HL-60 (cell line): ENCODE data around the gene CNTNAP2.

ENCODE experiments used
- DNase-seq, 2 experiments: peaks; one replicate each; pipeline ENCODE4 v3.0.0-alpha.2; 2010 to 2020; ENCODE audit warnings: low read depth in 1 of 2, low spot score in 1 of 2
- H3K27ac ChIP-seq: fragments of 250-450 bp; sonication (Bioruptor Pico); replicated peaks from 2 replicates; pipeline ENCODE4 v1.5.1; 2020; ENCODE audit warnings: mild to moderate bottlenecking, moderate library complexity
- H3K27me3 ChIP-seq: fragments of 250-450 bp; sonication (Bioruptor Pico); 2 replicates; pipeline ENCODE4 v1.5.1; 2021; ENCODE audit warnings: mild to moderate bottlenecking, moderate library complexity; ENCODE audit not compliant: insufficient read depth, poor library complexity, severe bottlenecking
- H3K4me3 ChIP-seq: replicated peaks from 2 replicates; pipeline ENCODE4 v1.5.1; 2011; ENCODE audit warnings: mild to moderate bottlenecking, control low read depth, low read length; ENCODE audit not compliant: insufficient read depth
- CTCF ChIP-seq: IDR thresholded peaks from one replicate; pipeline ENCODE4 v1.5.1; 2011; ENCODE audit warnings: low read length, control low read depth, inconsistent platforms; ENCODE audit not compliant: insufficient read depth
- GABPA ChIP-seq: IDR thresholded peaks from 2 replicates; pipeline ENCODE4 v1.6.1; 2012; ENCODE audit warnings: low read depth
- POLR2AphosphoS5 ChIP-seq: IDR thresholded peaks from 2 replicates; pipeline ENCODE4 v1.6.1; 2012; ENCODE audit warnings: low read depth
- REST ChIP-seq: IDR thresholded peaks from 2 replicates; pipeline ENCODE4 v1.6.1; 2012; ENCODE audit warnings: low read depth; ENCODE audit not compliant: insufficient replicate concordance
- SPI1 ChIP-seq: IDR thresholded peaks from 2 replicates; pipeline ENCODE4 v1.6.1; 2012; ENCODE audit warnings: low read depth, mild to moderate bottlenecking, borderline replicate concordance

Gene CNTNAP2

GRCh38 chr7:148395352-148395811 is 2278.8 kb downstream of the CNTNAP2 start:
- H3K27ac ChIP-seq, result no peak overlapping the region
- no peak for DNase-seq
- no peak overlapping the region for H3K4me3 ChIP-seq
- no peaks in the 10 kb centered on the region for H3K27me3 ChIP-seq
- TF ChIP-seq POLR2AphosphoS5, result no peak
- no peak for TF ChIP-seq CTCF
- TF ChIP-seq REST, result no peak
- no peak for TF ChIP-seq GABPA
- TF ChIP-seq SPI1, result no peak

GRCh38 chr7:148395990-148396716 is 2279.6 kb downstream of the CNTNAP2 start:
- H3K27ac ChIP-seq, result no peak overlapping the region

More at GRCh38 chr7:148395990-148396716, 2279.6 kb downstream of the CNTNAP2 start:
- no peak overlapping the region for H3K4me3 ChIP-seq
- no peaks in the 10 kb centered on the region for H3K27me3 ChIP-seq
- TF ChIP-seq REST (no peak), CTCF (no peak), SPI1 (no peak), POLR2AphosphoS5 (no peak), GABPA (no peak)
- no peak for DNase-seq
